Fibroblast of lung (primary cell): ENCODE results near the gene KDM2B.

ENCODE experiments used
- EZH2 ChIP-seq: IDR thresholded peaks from 2 replicates; pipeline ENCODE4 v1.5.1; 2012; ENCODE audit warnings: low read length, control low read depth, mild to moderate bottlenecking; ENCODE audit errors: missing control alignments
- TF ChIP-seq, protein P1 (sequence below), 2 donors: IDR thresholded peaks in 1 of 2; conservative IDR thresholded peaks in 1 of 2; 1 replicate in 1 of 2; 2 replicates in 1 of 2; pipeline ENCODE4 v1.5.1; 2011 to 2012; ENCODE audit warnings: low read length in 2 of 2, control low read depth in 1 of 2, inconsistent platforms in 1 of 2, low read depth in 1 of 2, mild to moderate bottlenecking in 1 of 2

- TF ChIP-seq, protein P1, sequence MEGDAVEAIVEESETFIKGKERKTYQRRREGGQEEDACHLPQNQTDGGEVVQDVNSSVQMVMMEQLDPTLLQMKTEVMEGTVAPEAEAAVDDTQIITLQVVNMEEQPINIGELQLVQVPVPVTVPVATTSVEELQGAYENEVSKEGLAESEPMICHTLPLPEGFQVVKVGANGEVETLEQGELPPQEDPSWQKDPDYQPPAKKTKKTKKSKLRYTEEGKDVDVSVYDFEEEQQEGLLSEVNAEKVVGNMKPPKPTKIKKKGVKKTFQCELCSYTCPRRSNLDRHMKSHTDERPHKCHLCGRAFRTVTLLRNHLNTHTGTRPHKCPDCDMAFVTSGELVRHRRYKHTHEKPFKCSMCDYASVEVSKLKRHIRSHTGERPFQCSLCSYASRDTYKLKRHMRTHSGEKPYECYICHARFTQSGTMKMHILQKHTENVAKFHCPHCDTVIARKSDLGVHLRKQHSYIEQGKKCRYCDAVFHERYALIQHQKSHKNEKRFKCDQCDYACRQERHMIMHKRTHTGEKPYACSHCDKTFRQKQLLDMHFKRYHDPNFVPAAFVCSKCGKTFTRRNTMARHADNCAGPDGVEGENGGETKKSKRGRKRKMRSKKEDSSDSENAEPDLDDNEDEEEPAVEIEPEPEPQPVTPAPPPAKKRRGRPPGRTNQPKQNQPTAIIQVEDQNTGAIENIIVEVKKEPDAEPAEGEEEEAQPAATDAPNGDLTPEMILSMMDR (conservative IDR thresholded peaks at IDR 0.05 in 1 of 2, IDR thresholded peaks at IDR 0.05 in 1 of 2; ENCODE audit: low read depth in 1 of 2, low read length in 2 of 2), result no peak
- TF ChIP-seq EZH2, result no peak
Observed at GRCh38 chr12:121522971-121523370, 57.9 kb downstream of the KDM2B start.
